ENCODE data around the gene GHDC.
"Not testable (repeated sequence)": the region's sequence is repeated elsewhere in the genome, so short reads cannot be mapped to it uniquely, and the experiment has no call there.

The GHDC gene

GRCh38 chr17:42193969-42194899, at the start of gene GHDC:
TSS of gene GHDC (minus strand) at chr17:42194494. CDS start at chr17:42193581, 913 bp downstream.
- DNase-seq (ENCODE audit: extremely low read depth in 1 of 2, low read depth in 1 of 2) = peak; percentile 26 to 64

- DNase-seq (ENCODE audit: extremely low read depth in 1 of 2, low read depth in 1 of 2) = no peak
Observed at GRCh38 chr17:42243493-42243982, 49.2 kb upstream of the GHDC start.

GRCh38 chr17:42241871-42242270, 47.6 kb upstream of the GHDC start:
- no peak for DNase-seq (ENCODE audit: extremely low read depth in 1 of 2, low read depth in 1 of 2)

GRCh38 chr17:42240863-42241262, 46.6 kb upstream of the GHDC start:
- DNase-seq (ENCODE audit: extremely low read depth in 1 of 2, low read depth in 1 of 2) = not testable (repeated sequence)

GRCh38 chr17:42240201-42240600, 45.9 kb upstream of the GHDC start:
- DNase-seq (ENCODE audit: extremely low read depth in 1 of 2, low read depth in 1 of 2) = no peak

- DNase-seq (ENCODE audit: extremely low read depth in 1 of 2, low read depth in 1 of 2) = not testable (repeated sequence)
Observed at GRCh38 chr17:42239576-42239975, 45.3 kb upstream of the GHDC start.

- DNase-seq (ENCODE audit: extremely low read depth in 1 of 2, low read depth in 1 of 2) = no peak
Observed at GRCh38 chr17:42236760-42237159, 42.5 kb upstream of the GHDC start.

GRCh38 chr17:42233994-42234393, 39.7 kb upstream of the GHDC start:
- DNase-seq (ENCODE audit: extremely low read depth in 1 of 2, low read depth in 1 of 2) = no peak

- DNase-seq (ENCODE audit: extremely low read depth in 1 of 2, low read depth in 1 of 2) = no peak
Observed at GRCh38 chr17:42233156-42233555, 38.9 kb upstream of the GHDC start.

GRCh38 chr17:42230225-42230624, 35.9 kb upstream of the GHDC start:
- DNase-seq (ENCODE audit: extremely low read depth in 1 of 2, low read depth in 1 of 2) = no peak

- no peak for DNase-seq (ENCODE audit: extremely low read depth in 1 of 2, low read depth in 1 of 2)
Observed at GRCh38 chr17:42227849-42228700, 33.8 kb upstream of the GHDC start.

- DNase-seq (ENCODE audit: extremely low read depth in 1 of 2, low read depth in 1 of 2) = no peak
Observed at GRCh38 chr17:42225646-42226045, 31.4 kb upstream of the GHDC start.

- no peak for DNase-seq (ENCODE audit: extremely low read depth in 1 of 2, low read depth in 1 of 2)
Observed at GRCh38 chr17:42224651-42225050, 30.4 kb upstream of the GHDC start.

GRCh38 chr17:42221886-42222745, 27.8 kb upstream of the GHDC start:
- peak; percentile 30 to 41 for DNase-seq (ENCODE audit: extremely low read depth in 1 of 2, low read depth in 1 of 2)

- DNase-seq (ENCODE audit: extremely low read depth in 1 of 2, low read depth in 1 of 2) = not testable (repeated sequence)
Observed at GRCh38 chr17:42219280-42219679, 25.0 kb upstream of the GHDC start.

- no peak for DNase-seq (ENCODE audit: extremely low read depth in 1 of 2, low read depth in 1 of 2)
Observed at GRCh38 chr17:42214156-42214555, 19.9 kb upstream of the GHDC start.

GRCh38 chr17:42212382-42212781, 18.1 kb upstream of the GHDC start:
- DNase-seq (ENCODE audit: extremely low read depth in 1 of 2, low read depth in 1 of 2) = no peak

- DNase-seq (ENCODE audit: extremely low read depth in 1 of 2, low read depth in 1 of 2) = not testable (repeated sequence)
Observed at GRCh38 chr17:42211921-42212341, 17.6 kb upstream of the GHDC start.

- no peak for DNase-seq (ENCODE audit: extremely low read depth in 1 of 2, low read depth in 1 of 2)
Observed at GRCh38 chr17:42210046-42210445, 15.8 kb upstream of the GHDC start.

- not testable (repeated sequence) for DNase-seq (ENCODE audit: extremely low read depth in 1 of 2, low read depth in 1 of 2)
Observed at GRCh38 chr17:42206153-42206612, 11.9 kb upstream of the GHDC start.
